Endodermal cell (in vitro differentiated cells): ENCODE results near the gene KLF7. TPM values are rescaled to one million over a fixed set of nuclear protein-coding genes. Genes with fewer than 3 reads are reported as not detected.

Experiments
- DNase-seq: peaks from one replicate; pipeline ENCODE4 v3.0.0-alpha.2; 2017
- H3K27ac ChIP-seq: 2 replicates; pipeline ENCODE4 v1.5.1; 2013; ENCODE audit warnings: mild to moderate bottlenecking, low read depth, low read length, moderate library complexity
- H3K27me3 ChIP-seq: 2 replicates; pipeline ENCODE4 v1.6.1; 2013; ENCODE audit warnings: mild to moderate bottlenecking, low read length, moderate library complexity; ENCODE audit not compliant: insufficient read depth, control insufficient read depth, poor library complexity, severe bottlenecking
- H3K36me3 ChIP-seq: 2 replicates; pipeline ENCODE4 v1.7.0; 2013; ENCODE audit warnings: mild to moderate bottlenecking, low read length, moderate library complexity; ENCODE audit not compliant: control insufficient read depth, insufficient read depth
- H3K4me1 ChIP-seq: one replicate; pipeline ENCODE4 v1.7.0; 2013; ENCODE audit warnings: low read length; ENCODE audit not compliant: control insufficient read depth, insufficient read depth
- H3K4me3 ChIP-seq: 2 replicates; pipeline ENCODE4 v1.5.1; 2013; ENCODE audit warnings: mild to moderate bottlenecking, low read length, moderate library complexity
- H3K9ac ChIP-seq: 2 replicates; pipeline ENCODE4 v1.6.1; 2013; ENCODE audit warnings: mild to moderate bottlenecking, low read length, moderate library complexity; ENCODE audit not compliant: poor library complexity, severe bottlenecking; ENCODE audit errors: extremely low read depth
- H3K9me3 ChIP-seq: 2 replicates; pipeline ENCODE4 v1.6.1; 2013; ENCODE audit warnings: mild to moderate bottlenecking, low read length, moderate library complexity; ENCODE audit not compliant: control insufficient read depth
- H3K27ac Mint-ChIP-seq: 2 replicates; pipeline ENCODE4 v1.8.0; 2020; ENCODE audit warnings: mixed read lengths
- H3K27me3 Mint-ChIP-seq: 2 replicates; pipeline ENCODE4 v1.8.0; 2021; ENCODE audit warnings: mild to moderate bottlenecking, mixed read lengths; ENCODE audit not compliant: insufficient read depth
- H3K36me3 Mint-ChIP-seq: 2 replicates; pipeline ENCODE4 v1.8.0; 2020; ENCODE audit warnings: low read depth, mixed read lengths
- H3K4me1 Mint-ChIP-seq: 2 replicates; pipeline ENCODE4 v1.8.0; 2020; ENCODE audit warnings: mixed read lengths
- H3K4me3 Mint-ChIP-seq: 2 replicates; pipeline ENCODE4 v1.8.0; 2020; ENCODE audit warnings: mild to moderate bottlenecking, moderate library complexity, mixed read lengths
- H3K9me3 Mint-ChIP-seq: 2 replicates; pipeline ENCODE4 v1.8.0; 2020; ENCODE audit warnings: mild to moderate bottlenecking, mixed read lengths
- CTCF ChIP-seq: fragments of 200-600 bp; sonication (generic); conservative IDR thresholded peaks from 2 replicates; pipeline ENCODE4 v1.5.0; 2021; ENCODE audit warnings: antibody characterized with exemption, mild to moderate bottlenecking
- WGBS, 2 experiments: methylation state at CpG; one replicate each; pipeline versions ENCODE4 v1.1.5 to v1.1.7; 2013; ENCODE audit warnings: missing lambda C conversion rate in 2 of 2, mixed read lengths in 1 of 2; ENCODE audit not compliant: insufficient coverage in 1 of 2, insufficient read length in 1 of 2; 5-methylcytosine and 5-hydroxymethylcytosine counted together
- total RNA-seq, 2 donors: library from RNA; stranded (reverse); fragmentation: NEBNext Ultra II Directional in 1 of 2; extraction: Animal tissue kit (Norgen Biotek cat#: 25700) in 1 of 2; gene quantifications; 2 replicates in 1 of 2; 3 replicates in 1 of 2; pipeline ENCODE4 v1.2.1, GENCODE V29; 2021

KLF7 gene
- total RNA-seq, 2 donors from 2014 or later = 27.4 to 27.8 TPM

- DNase-seq = no peak
- H3K36me3 Mint-ChIP-seq = no peaks in the 10 kb centered on the region
Observed at GRCh38 chr2:207041279-207041678, 124.5 kb downstream of the KLF7 start.

GRCh38 chr2:207040696-207041095 is 125.1 kb downstream of the KLF7 start:
- WGBS, 2 experiments = 91 to 96% methylated on average over 8 to 9 of the region's 9 CpGs
- H3K4me1 Mint-ChIP-seq = peaks cover 49% of the 10 kb centered on the region

More at GRCh38 chr2:207041279-207041678, 124.5 kb downstream of the KLF7 start:
- H3K27me3 ChIP-seq = no peaks in the 10 kb centered on the region
- peaks cover 48% of the 10 kb centered on the region for H3K4me1 Mint-ChIP-seq
- H3K9me3 Mint-ChIP-seq = no peaks in the 10 kb centered on the region
- no peak overlapping the region for H3K4me3 Mint-ChIP-seq
- H3K36me3 ChIP-seq = no peaks in the 10 kb centered on the region
- H3K4me3 ChIP-seq = no peak overlapping the region
- WGBS, 2 experiments = 80 to 100% methylated on average over 2 to 10 of the region's 10 CpGs
- H3K4me1 ChIP-seq = peaks cover 4% of the 10 kb centered on the region
- H3K9ac ChIP-seq = no peak overlapping the region
- H3K27ac ChIP-seq = no peak overlapping the region
- TF ChIP-seq CTCF = no peak
- H3K9me3 ChIP-seq = no peaks in the 10 kb centered on the region
- H3K27ac Mint-ChIP-seq = no peak overlapping the region
- H3K27me3 Mint-ChIP-seq = no peaks in the 10 kb centered on the region

GRCh38 chr2:207039225-207039624 is 126.5 kb downstream of the KLF7 start:
- Mint-ChIP-seq H3K36me3 (no peaks in the 10 kb centered on the region), H3K27ac (no peak overlapping the region), H3K4me3 (no peak overlapping the region), H3K27me3 (no peaks in the 10 kb centered on the region), H3K4me1 (peaks cover 42% of the 10 kb centered on the region), H3K9me3 (no peaks in the 10 kb centered on the region)
- 93 to 95% methylated on average over 3 to 4 of the region's 4 CpGs for WGBS, 2 experiments
- TF ChIP-seq CTCF = no peak
- H3K36me3 ChIP-seq = no peaks in the 10 kb centered on the region
- no peak for DNase-seq
- no peaks in the 10 kb centered on the region for H3K9me3 ChIP-seq
- H3K9ac ChIP-seq = no peak overlapping the region
- peaks cover 8% of the 10 kb centered on the region for H3K4me1 ChIP-seq
- H3K27me3 ChIP-seq = no peaks in the 10 kb centered on the region
- H3K27ac ChIP-seq = no peak overlapping the region
- no peak overlapping the region for H3K4me3 ChIP-seq

More at GRCh38 chr2:207040696-207041095, 125.1 kb downstream of the KLF7 start:
- Mint-ChIP-seq H3K27me3 (no peaks in the 10 kb centered on the region), H3K27ac (no peak overlapping the region), H3K36me3 (no peaks in the 10 kb centered on the region), H3K9me3 (no peaks in the 10 kb centered on the region), H3K4me3 (no peak overlapping the region)
- H3K9me3 ChIP-seq = no peaks in the 10 kb centered on the region
- no peak overlapping the region for H3K4me3 ChIP-seq
- no peaks in the 10 kb centered on the region for H3K27me3 ChIP-seq
- H3K36me3 ChIP-seq = no peaks in the 10 kb centered on the region
- no peak for TF ChIP-seq CTCF
- no peak overlapping the region for H3K9ac ChIP-seq
- H3K27ac ChIP-seq = no peak overlapping the region
- H3K4me1 ChIP-seq = peaks cover 8% of the 10 kb centered on the region
- DNase-seq = no peak
